GM21367 (cell line): Measurements from ENCODE around the gene ADAMTS14.

Experiments used
- ATAC-seq: cut with Tn5 transposase; IDR thresholded peaks from one replicate; pipeline ENCODE4 v1.9.1; 2021; ENCODE audit not compliant: unreplicated experiment

ADAMTS14 gene

GRCh38 chr10:70692043-70692603, 19.8 kb downstream of the ADAMTS14 start:
- ATAC-seq = no peak

DNA sequence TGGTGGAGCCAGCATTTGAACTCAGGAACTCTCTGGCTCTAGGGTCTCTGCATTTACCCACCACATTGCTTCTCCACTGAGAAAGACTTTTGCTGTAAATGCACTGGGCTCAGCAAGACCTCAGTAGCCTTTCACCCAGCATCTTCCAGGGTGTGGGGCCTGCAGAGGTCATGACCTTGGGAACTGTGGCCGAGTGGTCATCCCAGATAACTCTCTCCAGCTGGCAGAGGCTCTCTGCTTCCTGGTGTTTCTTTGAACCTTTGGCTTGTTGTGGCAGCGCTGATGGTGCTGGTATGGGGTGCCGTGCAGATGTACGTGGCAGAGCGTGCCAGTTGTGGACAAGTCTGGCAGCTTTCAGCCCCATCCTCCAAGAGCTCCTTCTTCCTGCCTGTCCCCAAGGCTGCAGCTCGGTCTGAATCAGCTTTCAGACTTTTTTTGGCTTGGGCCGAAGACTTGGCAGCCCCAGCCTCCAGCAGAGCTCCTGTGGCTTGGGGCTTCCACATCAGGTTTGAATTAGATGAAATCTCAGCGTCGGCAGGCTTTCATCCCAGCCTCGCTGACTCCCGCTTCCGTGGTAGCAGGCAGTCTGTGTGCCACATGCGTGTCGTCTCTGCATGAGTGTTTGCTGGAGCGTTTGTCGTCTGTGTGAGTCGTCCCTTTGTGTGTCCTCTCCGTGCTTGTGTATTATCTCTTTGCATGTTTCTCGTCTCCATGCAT, 21.5 kb downstream of the ADAMTS14 start:
- ATAC-seq = no peak

GRCh38 chr10:70694418-70695141, 22.3 kb downstream of the ADAMTS14 start:
- no peak for ATAC-seq

DNA sequence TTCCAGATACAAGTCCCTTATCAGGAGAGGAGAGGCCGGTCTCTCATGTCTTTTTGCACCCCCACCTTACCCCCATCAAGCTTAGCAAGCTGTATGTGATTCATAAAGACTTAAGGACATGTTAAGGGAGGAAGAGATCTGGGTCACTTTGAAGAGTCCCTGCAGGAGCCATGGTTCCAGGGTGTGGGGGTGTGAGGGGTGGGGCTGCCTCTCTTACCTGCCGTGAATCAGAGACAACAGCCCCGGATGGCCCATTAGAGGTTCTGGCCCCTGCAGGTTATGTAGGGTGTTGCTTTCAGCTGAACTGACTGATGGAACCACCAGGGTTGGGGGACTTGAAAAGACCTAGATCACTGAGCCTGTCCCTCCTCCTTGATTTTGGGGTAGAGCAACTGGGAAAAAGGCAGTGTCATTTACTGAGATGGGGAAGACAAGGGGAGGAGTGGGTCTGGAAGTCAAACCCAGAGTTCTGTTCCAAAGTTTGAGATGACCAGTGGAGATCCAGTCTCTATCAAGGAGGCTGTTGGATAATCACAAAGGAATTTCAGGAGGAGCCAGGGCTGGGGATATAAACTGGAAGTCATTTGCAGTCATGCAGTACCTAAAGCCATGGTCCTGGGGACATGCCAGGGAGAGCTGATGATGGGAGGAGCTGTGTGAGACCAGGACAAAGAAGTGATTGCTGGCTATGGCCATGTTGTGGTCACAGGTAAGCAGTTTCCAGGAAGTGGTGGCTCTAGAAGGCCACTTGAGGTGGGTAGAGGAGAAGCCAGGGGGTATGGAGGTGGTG, 23.1 kb downstream of the ADAMTS14 start:
- ATAC-seq = no peak

DNA sequence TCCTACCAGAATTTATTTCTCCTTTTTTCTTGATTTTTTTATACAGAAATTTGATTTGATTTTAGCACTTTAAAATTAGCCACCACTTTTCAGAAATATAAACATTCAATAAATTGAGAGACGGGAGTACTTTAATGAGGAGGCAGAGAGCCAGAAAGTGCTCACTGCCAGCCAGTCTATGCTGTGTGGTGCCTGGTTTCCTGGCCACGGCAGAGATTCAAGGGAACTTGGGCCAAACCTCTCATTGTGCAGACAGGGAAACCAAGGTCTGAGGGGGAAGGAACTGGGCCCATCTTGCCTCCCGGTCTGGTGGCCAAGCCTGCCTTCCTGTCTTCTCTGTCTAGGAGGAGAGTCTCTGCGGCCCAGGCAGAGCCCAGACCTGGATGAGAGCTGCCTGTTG, 25.9 kb downstream of the ADAMTS14 start:
- ATAC-seq = no peak

GRCh38 chr10:70699063-70699658, 26.9 kb downstream of the ADAMTS14 start:
- no peak for ATAC-seq

GRCh38 chr10:70699659-70700174, 27.4 kb downstream of the ADAMTS14 start:
- ATAC-seq = no peak

GRCh38 chr10:70702190-70702763, 30.0 kb downstream of the ADAMTS14 start:
- no peak for ATAC-seq

DNA sequence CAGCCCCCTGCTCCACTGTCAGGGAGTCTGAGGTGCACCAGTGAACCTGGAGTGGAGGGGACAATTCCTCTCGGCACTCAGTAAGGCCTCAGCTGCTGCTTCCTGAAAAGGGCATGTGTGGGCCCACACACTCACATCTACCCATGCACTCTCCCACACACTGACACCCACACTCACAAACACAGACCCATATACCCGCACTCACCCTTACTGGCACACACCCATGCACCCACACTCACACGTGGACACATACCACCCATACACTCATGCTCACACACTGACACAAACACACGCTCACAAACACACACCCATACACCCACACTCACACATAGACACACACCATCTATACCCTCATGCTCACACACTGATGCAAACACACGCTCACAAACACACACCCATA, 31.9 kb downstream of the ADAMTS14 start:
- no peak for ATAC-seq

GRCh38 chr10:70705121-70705861, 33.0 kb downstream of the ADAMTS14 start:
- no peak for ATAC-seq

GRCh38 chr10:70711177-70711576, 38.9 kb downstream of the ADAMTS14 start:
- no peak for ATAC-seq

GRCh38 chr10:70711911-70712310, 39.6 kb downstream of the ADAMTS14 start:
- no peak for ATAC-seq

DNA sequence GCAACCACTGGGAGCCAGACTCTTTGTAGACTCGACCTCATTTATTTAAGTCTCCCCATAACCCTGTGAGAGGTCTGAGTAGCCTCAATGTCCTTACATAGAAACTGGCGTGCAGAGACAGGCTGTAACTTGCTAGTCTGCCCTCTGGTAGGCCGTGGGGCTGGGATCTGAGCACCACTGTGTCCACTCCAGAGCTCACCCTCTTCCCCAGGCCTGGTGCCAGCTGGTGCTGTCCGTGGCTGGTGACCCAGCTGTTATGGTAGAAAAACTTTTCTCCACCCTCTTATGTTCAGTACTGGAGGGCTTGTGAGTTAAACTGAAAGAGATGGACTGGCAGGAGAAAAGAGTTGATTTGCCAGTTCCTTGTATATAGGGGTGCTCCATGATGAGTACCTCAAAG, 41.9 kb downstream of the ADAMTS14 start:
- no peak for ATAC-seq

DNA sequence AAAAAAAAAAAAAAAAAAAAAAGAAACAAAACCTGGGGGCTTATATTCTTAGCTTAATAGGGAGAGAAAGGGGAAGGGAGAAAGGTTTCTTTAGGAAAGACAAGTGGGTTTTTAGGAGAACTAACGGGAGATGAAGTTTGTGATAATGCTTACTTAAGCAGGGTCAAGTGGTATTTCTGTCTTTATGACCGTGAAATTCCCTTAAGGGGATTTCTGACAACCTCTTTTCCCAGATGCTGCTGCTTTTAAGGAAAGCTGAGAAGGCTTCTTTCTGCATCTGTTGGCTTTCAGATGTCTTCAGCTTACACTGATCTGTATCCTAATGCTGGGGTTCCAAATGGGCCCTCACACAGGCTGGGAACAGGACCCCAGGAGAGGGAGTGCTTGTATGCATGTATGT, 42.6 kb downstream of the ADAMTS14 start:
- ATAC-seq = no peak

DNA sequence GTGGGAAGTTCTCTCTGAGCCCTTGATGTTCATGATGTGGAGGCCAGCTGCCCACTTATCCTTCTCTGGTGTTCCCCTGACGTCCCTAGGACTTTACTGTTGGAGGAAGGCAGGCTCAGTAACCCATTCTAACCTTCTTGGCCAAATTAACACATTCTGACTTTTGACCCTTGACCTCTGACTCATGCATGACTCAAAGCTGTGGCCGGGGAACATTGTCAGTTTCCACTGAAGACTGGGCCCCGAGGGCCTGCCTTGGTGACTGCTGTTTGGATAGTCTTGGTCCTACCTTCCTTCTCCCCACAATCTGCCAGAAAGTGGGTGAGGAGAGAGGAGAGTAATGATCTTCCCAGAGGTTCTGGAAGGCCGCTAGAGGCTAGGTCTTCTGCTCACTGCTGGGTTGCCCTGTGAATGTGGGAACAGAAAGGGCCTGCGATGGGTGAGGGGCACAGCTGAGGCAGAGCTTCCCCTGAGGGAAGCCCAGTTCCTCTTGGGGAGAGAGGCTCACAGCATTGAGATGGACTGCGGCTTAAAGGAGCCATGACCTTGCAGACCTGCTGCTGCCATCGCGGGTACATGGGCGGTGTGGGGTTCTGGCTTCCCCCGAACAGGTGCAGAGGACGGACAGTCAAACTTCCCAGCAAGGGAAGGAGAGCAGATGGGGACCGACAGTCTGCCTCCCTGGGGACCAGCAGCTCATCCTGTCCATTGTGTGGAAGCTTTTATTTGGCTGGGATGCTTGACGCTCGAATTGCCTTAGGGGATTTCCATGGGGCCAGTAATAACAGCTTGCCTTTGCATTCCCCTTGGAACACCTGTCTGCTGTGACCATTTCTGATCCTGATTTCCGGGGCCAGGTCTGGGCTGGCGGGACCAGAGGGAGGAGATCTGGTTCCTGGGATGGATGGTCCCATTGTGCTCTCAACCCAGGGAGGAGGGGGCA, 43.8 kb downstream of the ADAMTS14 start:
- ATAC-seq = no peak

DNA sequence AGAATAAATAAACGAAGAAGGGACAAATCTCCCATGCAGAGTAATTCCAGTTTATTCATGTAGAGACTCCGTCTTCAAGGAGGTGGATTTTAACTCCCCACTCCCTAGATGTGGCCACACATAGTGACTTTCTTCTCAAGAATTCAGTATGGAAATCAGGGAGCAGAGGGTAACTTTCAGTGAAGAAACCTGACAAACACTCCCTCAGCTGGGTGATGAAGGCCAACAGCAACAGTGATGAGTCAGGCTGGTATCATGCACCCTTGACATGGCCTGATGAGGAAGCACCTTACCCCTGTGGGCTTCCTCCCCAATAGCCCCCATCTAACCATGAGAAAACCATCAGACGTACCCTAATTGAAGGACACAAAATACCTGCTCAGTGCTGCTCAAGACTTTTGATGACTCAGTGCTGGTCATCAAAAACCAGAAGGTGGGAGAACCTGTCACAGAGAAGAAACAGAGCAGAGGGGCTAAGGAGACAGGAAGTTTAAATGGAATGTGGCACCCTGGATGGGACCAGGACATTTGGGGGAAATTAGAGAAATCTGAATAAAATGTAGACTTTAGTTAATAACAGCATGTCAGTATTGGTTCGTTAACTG, 50.6 kb downstream of the ADAMTS14 start:
- ATAC-seq = no peak

- ATAC-seq = no peak
Observed at GRCh38 chr10:70723771-70724170, 51.5 kb downstream of the ADAMTS14 start.

GRCh38 chr10:70726909-70727495, 54.7 kb downstream of the ADAMTS14 start:
- no peak for ATAC-seq
